ENCODE measurements around the gene EML2.

DNA sequence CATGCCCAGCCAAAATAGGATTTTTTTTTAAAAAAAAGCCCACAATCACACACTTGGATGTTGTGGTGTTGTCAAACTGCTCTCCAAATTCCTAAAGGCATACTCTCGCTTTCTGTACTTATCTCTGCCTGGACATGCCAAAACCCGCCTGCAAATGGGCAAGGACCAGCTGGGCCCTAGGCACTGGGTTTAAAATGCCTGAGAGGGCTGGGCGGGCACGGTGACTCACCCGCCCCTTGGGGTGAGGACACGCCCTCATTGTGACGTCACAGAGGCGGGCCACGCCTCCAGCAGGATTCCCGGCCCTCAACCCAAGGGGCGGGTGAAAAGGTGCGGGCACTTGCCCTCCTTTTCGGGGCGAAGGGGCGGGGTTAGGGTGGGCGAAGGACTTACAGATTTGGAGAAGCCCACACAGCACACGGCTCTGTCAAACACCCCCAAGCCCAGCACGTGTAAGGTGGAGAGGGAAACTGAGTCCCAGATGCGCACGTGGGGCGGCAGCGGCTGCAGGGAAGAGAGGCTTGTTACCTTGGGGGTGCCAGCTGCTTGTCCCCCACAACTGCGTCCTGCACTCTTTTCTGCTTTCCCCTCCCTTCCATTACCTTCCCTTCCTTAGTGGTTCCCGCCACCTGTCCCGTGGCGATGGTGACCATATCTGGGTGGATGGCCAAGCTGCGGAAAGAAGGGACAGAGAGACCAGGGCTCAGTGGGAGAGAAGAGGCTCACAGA lies 6.6 kb downstream of the EML2 start:
- TF ChIP-seq CTCF (IDR thresholded peaks at IDR 0.05) = no peak
- no peak for TF ChIP-seq POLR2A (IDR thresholded peaks at IDR 0.05)
- TF ChIP-seq POLR2AphosphoS5 (IDR thresholded peaks at IDR 0.05) = no peak
